OCI-LY3 (cell line): ENCODE measurements around the gene PSPC1.

Source experiments
- CTCF ChIP-seq: fragments of 200-600, 300-600 bp; sonication (generic); IDR thresholded peaks from 2 replicates; pipeline ENCODE4 v1.5.1; 2014; ENCODE audit warnings: antibody characterized with exemption, low read length, low read depth
- EZH2phosphoT487 ChIP-seq: fragments of 200-600 bp; shearing (Covaris generic); IDR thresholded peaks from 2 replicates; pipeline ENCODE4 v1.6.1; 2018; ENCODE audit warnings: antibody characterized with exemption, mixed run types, low read depth

DNA sequence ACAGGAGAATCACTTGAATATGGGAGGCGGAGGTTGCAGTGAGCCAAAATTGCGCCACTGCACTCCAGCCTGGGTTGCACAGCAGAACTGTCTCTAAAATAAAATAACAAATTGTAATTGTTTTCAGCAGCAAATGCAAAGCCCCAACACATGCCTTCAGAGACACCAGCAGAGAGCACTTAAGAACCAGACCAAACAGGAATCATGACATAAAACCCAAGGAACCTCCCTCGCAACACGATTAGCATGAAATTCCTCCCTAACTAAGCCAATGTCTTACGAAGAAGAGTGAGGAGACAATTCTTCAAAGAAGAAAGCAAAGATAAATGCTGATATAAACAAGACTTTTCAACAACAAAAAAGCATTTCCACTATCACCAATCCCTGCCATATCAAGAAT is 40.1 kb downstream of the PSPC1 start:
- TF ChIP-seq EZH2phosphoT487 (no peak), CTCF (no peak)
